VCaP (cell line): ENCODE data around the gene PRKCA.
A peak's percentile ranks its signal among the peaks of the same experiment; 100 is the strongest.

Experiments used
- H3K27ac ChIP-seq: fragments of 450-650 bp; 2 replicates; pipeline ENCODE4 v1.5.1; 2017
- TF ChIP-seq, protein P1 (sequence below): fragments of 450-650 bp; conservative IDR thresholded peaks from 2 replicates; pipeline ENCODE4 v1.5.1; 2017; ENCODE audit warnings: mild to moderate bottlenecking, moderate library complexity

Gene PRKCA

DNA sequence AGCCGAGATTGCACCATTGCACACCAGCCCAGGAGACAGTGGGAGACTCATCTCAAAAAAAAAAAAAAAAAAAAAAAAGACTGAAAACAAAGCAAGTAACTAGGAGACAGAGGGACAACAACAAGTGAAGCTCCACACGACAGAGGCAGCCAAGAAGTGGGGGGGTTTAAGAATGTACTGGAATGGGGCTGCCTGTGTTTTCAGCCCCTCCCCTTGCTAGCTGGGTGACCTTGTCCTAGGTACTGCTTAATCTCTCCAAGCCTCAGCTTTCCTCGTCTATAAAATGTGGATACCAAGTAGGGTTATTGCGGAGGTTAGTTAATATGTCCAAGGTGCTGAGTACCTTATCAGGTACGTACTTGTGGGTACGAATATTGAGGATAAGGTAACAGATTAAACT is 368.7 kb downstream of the PRKCA start:
- no peak overlapping the region for H3K27ac ChIP-seq

GRCh38 chr17:66673668-66674276 is 371.4 kb downstream of the PRKCA start:
- peak overlapping the region; percentile 25 for H3K27ac ChIP-seq
- TF ChIP-seq, protein P1, sequence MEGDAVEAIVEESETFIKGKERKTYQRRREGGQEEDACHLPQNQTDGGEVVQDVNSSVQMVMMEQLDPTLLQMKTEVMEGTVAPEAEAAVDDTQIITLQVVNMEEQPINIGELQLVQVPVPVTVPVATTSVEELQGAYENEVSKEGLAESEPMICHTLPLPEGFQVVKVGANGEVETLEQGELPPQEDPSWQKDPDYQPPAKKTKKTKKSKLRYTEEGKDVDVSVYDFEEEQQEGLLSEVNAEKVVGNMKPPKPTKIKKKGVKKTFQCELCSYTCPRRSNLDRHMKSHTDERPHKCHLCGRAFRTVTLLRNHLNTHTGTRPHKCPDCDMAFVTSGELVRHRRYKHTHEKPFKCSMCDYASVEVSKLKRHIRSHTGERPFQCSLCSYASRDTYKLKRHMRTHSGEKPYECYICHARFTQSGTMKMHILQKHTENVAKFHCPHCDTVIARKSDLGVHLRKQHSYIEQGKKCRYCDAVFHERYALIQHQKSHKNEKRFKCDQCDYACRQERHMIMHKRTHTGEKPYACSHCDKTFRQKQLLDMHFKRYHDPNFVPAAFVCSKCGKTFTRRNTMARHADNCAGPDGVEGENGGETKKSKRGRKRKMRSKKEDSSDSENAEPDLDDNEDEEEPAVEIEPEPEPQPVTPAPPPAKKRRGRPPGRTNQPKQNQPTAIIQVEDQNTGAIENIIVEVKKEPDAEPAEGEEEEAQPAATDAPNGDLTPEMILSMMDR: peak; percentile 81

More for the DNA sequence above, 368.7 kb downstream of the PRKCA start:
- TF ChIP-seq, protein P1: no peak

GRCh38 chr17:66675273-66675990 is 373.0 kb downstream of the PRKCA start:
- H3K27ac ChIP-seq: peak overlapping the region; percentile 88
- TF ChIP-seq, protein P1: no peak

DNA sequence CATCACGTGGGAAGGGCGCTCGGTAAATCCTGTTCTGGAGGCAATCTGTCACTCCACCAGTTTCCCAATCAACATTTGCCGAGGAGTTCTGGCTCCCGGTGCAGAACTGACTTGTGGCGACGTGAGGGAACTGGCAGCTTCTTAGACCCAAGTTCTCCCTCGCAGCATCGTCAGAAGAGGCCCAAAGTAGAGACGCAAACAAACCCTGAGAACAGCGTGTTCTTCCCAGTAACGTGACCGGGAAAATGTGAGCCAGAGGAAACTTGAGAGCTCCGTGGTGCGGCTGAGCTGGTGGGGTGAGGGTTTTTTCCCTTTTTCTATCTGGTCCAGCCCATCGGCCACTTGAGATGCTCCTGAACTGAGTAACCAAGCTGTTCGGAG is 373.6 kb downstream of the PRKCA start:
- H3K27ac ChIP-seq: peak overlapping the region; percentile 88
- TF ChIP-seq, protein P1: no peak; the same call in 1 of the 2 replicates

DNA sequence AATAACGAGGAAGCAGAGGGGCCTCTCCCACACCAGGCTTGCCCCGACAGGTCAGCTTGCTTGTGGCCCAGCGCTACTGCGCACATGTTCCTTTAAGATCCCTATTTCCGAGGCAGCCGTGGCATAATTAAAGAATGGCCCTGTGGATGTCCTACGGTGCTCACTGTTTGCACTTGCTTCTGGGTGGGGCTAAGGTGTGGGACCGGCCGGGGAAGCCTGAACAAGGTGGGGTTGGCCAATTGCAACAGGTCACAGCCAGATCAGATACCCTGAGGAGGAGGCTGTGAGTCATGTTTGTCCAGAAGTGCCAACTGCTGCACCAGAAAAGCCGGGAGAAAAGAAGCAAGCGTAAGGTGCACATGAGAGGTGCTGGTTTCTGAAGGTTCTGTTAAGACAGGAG is 374.0 kb downstream of the PRKCA start:
- TF ChIP-seq, protein P1: no peak
- H3K27ac ChIP-seq: peak overlapping the region; percentile 88

GRCh38 chr17:66677201-66677981 is 375.0 kb downstream of the PRKCA start:
- TF ChIP-seq, protein P1: no peak
- H3K27ac ChIP-seq: peak overlapping the region; percentile 88

GRCh38 chr17:66678061-66678460 is 375.6 kb downstream of the PRKCA start:
- TF ChIP-seq, protein P1: no peak
- peak overlapping the region; percentile 88 for H3K27ac ChIP-seq
